Inflammatory macrophage treated with lipopolysaccharide for 1 hour (primary cell): ENCODE results near the gene MTR.
"Not testable (repeated sequence)": the region's sequence is repeated elsewhere in the genome, so short reads cannot be mapped to it uniquely, and the experiment has no call there.

ENCODE experiments used
- DNase-seq, 2 donors: peaks; one replicate each; pipeline ENCODE4 v3.0.0-alpha.2; 2020 to 2022

The MTR gene

GRCh38 chr1:236868625-236869467 is 73.8 kb downstream of the MTR start:
- DNase-seq = peak; percentile 38 to 70

GRCh38 chr1:236869911-236870310 is 74.8 kb downstream of the MTR start:
- peak in 1 of 2 donors; percentile 18 for DNase-seq

DNA sequence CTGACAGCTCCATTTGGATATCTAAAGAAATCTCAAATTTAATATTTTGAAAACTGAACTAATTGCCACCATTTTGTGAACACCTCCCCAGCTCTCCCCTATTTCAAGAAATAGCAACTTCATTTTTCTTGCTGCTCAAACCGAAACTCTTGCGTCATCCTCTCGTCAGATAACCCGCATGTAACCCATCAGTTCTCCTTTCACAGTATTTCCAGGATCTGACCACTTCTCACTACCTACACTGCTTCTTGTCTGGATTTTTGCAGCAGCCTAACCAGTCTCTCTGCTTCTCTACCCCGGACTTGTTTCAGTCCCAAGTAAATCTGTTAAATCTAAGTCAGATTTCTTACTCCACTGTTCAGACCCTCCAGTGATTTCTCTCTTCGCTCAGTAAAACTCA is 75.6 kb downstream of the MTR start:
- peak; percentile 85 to 87 for DNase-seq

DNA sequence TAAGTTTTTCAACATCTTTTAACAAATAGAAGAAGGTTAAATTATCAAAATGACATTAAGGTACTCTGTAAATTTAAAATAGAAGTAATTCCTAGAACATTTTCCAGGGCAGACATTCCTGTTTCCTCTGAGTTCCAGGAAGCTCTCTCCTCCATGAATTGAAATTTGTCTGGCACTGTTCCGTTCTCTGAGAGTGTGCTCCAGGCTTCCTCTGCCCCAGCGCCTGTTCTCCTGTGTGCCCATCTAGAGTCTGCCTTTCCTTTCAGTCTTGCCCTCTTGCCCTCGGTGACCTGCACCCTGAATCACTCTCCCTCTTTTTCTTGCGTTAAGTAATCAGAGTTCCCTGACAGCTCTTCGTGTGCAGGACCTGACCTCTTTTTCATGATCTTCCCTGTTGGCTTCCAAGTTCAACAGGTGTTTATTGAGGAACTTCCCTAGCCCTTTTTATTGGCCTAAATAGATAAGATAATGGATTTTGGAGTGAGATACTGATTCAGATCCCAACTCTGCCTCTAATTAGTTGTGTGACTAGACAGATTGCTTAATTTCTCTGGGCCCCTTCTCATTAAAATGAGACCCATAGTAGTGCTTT is 77.1 kb downstream of the MTR start:
- DNase-seq = no peak

DNA sequence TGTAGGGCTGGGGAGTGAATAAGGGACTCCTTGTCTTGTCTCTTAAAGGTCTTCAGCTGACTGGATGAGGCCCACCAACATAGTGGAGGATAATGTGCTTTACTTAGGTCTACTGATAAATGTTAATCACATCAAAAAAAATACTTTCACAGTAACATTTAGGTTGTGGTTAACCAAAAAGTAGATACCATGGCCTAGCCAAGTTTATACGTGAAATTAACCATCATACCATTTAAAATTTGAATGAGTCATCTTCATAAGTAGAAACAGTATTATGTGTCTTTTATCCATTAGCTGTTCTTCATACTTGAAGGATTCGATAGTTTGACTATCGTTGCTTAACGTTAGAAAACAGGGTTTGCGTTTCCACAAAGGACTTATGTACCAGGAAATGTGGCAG is 80.9 kb downstream of the MTR start:
- no peak for DNase-seq

GRCh38 chr1:236877661-236878060 is 82.6 kb downstream of the MTR start:
- DNase-seq = peak; percentile 9 to 43

- no peak for DNase-seq
Measured at GRCh38 chr1:236880209-236880608, 85.1 kb downstream of the MTR start.

GRCh38 chr1:236882678-236883077 is 87.6 kb downstream of the MTR start:
- no peak for DNase-seq

DNA sequence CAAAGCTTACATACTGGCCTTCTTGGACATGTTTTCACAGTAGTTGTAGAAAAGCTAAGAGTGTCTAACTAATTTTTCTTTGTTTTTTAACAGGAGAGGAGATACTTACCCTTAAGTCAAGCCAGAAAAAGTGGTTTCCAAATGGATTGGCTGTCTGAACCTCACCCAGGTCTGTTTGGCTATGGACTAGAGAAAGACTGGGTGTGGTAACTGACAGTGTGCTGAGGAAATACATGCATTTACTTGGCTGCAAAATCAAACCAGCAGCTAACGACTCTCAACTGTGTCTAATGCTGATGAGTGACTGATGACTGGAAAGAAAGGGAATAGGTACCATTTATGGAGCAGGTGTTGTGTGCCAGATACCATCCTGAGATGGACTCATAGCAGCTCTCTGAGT is 91.1 kb downstream of the MTR start:
- DNase-seq = no peak

DNA sequence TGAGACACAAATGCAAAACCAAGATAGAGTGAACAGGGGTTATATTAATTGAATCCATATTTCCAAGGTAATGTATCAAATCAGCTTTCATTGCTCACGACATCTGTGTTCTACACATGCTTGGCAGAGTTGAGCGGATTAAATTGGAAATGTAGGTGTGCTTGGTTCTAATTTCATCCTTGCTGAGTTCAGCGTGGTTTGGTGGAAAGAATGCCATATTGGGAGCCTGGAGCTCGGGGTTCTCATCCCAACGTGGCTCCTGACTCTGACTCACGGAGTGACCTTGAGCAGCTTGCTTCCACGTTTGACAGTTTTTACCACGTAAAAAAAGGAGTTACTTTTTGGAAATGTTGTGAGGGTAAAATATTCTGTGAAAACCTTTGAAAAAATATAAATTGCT is 92.0 kb downstream of the MTR start:
- DNase-seq = no peak

DNA sequence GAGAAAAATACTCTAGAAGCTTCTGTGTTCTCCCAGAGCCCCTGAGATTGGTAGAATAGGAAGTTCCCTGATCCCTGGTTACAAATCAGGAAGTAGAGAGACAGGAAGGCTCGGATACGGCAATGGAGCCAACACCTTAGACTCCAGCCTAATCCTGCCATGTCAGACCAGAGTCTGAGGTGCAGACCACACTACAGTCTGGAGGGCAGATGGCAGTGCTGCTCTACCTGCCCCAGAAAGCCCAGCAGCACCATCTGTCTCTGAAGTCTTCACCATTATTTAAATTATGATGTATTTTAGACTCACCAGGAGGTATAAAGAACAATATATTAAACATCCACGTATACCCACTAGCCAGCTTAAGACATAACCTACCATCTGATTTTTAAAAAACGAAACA is 93.0 kb downstream of the MTR start:
- no peak for DNase-seq

GRCh38 chr1:236888903-236889302 is 93.8 kb downstream of the MTR start:
- DNase-seq = no peak

- no peak for DNase-seq
Measured at GRCh38 chr1:236890152-236891056, 95.3 kb downstream of the MTR start.

DNA sequence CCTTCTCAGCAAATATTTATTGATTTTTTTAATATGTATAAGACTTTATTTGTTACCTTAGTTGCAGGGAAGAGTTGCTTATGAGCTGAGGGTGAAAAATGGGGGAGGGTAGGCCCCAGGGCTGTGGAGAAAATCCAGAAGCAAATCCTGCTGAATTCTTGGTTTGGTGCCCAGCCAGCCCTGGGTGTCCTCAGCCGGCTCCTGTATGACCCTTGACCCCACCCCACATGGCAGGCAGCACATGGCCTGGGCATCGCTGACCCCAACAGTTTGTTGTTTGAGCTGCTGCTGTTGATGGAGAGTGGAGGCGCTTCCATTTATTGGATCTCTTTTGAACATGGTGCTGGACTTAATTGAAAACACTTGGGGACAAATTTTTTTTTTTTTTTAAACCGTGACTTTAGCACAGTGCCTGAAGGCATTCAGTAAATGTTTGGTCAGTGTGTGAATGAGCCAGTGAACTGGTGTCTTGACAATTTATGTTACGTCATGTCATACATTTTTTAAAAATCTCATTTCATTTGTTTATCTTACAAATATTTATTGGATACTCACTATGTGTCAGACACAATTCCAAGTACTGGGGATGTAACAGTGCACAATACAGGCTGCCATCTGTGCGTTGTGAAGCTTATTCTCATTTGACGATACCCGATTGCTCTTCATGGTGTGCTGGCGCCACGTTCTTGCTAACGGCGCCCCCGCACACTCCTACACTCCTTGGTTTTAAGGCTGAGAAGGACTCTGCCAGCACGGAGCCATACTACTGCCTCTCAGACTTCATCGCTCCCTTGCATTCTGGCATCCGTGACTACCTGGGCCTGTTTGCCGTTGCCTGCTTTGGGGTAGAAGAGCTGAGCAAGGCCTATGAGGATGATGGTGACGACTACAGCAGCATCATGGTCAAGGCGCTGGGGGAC is 98.8 kb downstream of the MTR start:
- no peak for DNase-seq

DNA sequence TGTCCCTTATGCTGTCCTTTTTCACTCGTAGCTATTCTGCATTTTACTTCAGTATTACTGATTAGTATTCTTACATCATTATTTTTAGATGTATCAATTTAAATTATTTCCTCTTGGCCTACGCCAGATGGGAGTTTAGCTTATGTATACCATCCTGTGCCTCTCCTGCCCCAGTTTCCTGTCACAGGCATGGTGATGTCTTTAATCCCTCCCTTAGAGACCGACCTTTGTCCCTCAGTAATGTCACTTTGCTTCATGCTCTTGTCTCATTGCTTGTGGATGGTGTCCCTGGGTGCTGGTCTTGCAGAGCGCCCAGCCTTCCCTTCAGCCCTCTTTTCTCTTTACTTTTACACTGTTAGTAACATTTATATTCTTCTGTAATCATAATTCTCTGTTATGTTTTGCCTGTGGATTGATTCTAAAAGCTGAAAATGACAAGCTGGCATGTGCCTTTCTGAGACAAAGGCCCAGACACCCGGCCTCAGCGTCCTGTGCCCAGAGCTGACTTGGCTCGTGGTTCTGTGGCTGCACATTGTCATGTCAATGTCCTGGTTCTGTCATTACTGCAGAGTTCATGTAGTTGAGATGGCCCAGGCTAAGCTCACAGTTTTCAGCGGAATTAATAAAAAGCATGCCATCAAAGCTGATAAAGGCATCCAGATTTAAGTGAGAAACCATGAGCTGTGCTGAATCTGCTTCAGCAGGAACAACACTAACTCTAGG is 100.7 kb downstream of the MTR start:
- DNase-seq = no peak

DNA sequence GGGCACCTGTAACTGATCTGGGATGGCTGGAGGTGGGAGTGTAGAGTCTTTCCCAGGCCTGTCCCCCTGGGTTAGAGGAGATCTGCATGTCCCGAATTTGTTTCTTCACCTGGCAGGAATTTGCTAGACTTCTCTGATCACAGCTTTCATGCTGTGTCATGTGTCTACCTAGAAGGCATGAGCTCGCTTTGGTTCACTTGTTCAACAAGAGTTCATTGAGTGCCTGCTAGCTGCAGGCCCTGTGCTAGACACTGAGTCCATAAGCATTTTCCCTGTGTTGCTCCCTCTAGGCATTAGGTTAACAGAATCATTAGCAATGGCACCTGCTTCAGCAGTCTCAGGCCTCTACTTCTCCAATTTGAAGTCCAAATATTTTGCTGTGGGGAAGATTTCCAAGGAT is 101.6 kb downstream of the MTR start:
- DNase-seq = no peak

DNA sequence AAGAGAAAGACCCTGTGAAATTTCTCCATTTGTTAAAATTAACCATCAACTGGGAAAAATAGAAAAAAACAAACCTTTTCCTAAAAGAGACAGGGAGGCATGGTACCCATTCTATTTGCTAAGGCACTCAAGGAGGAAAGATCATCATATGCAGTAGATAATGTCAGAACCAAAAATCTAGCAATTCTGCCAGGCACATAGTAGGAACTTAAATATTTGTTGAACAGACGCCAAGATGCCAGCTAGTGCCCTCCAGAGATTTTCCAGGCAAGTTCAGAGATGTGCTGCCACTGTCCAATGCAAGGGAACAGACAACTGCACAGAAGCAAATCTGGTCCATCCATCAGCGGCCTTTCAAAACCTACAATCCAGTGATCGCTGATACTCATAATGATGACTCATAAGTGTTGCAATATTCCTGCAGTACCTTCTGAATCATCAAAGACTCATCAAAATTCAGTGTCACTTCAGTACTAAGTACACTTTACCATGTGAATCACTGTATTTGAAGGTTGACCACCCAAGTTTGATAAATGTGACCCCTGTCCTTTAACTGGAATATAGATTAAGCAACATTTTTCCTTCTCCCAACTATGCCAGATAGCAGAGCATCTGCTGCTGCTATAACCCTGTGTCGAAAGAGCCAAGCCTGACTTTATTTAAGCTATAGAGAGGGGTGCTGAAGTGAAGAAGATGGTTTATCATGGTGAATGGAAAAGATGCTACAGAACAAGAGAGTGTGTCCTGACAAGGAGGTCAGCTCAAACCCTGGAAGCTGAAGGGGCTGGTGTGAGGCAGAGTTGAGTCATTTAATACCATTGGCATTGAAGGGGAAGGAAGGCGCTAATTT is 110.0 kb downstream of the MTR start:
- peak; percentile 37 to 42 for DNase-seq

- DNase-seq = no peak
Measured at GRCh38 chr1:236907205-236907604, 112.1 kb downstream of the MTR start.

DNA sequence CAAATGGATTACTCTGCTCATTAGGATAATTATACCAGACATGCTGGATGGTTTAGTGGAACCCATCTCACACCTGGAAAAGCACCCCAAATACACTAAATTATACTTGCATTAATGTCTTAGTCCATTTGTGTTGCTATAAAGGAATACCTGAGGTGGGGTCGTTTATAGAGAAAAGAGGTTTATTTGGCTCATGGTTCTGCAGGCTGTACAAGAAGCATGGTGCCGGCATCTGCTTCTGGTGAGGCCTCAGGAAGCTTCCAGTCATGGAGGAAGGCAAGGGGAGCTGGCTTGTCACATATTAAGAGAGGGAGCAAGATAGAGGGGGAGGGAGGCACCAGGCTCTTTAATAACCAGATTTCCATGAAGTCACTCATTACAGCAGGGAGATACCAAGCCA is 113.6 kb downstream of the MTR start:
- no peak for DNase-seq

DNA sequence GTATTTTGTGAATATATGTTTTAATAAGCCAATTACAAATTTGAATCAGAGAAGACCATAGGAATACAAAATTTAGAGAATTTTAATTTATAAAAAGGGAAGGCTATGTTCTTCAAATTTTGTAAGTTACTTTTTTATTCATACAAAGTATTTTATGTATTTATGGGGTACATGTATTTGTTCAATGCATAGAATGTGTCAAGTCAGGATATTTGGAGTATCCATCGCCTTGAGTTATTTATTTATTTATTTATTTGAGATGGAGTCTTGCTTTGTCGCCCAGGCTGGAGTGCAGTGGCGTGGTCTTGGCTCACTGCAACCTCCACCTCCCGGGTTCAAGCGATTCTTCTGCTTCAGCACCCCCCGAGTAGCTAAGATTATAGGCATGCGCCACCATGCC is 116.0 kb downstream of the MTR start:
- not testable (repeated sequence) for DNase-seq
